NCI-H1092 (cell line): ENCODE measurements around the gene LYPLA2.

Source experiments
- DNase-seq: peaks from one replicate; lab custom pipeline; 2025; lab: John Stamatoyannopoulos, UW

Gene LYPLA2

DNA sequence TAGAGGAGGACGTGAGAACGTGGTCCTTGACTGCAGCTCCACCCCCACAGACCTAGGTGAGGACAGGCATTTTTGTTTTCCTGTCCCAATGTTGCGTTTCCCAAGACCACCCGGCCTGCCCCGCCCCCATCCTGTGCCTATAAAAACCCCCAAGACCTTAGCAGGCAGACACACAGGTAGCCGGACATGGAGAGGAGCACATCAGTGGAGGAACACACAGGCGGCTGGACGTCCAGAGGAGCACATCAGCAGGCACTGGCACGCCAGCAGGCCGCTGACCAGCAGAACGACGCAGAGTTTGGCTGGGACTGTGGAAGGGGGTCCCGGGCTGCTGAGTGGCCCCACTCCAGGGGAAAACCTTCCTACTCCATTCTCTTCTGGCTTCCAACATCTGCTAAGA lies 47.0 kb downstream of the LYPLA2 start:
- DNase-seq: no peak

DNA sequence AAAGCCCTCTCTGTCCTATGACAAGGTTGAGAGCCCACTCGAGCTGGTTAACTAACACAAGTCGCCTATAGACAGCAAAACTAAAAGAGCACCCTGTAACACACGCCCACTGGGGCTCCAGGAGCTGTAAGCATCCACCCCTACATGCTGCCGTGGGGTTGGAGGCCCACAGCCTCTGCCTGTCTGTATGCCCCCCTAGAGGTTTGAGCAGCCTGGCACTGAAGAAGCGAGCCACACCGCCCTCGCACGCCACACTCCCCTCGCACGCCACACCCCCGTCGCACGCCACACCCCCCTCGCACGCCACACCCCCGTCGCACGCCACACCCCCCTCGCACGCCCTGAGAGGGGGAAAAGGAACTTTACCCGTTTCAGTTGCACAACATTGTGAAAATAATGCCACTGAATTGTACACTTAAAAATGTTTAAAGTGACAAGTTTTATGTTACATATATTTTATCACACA lies 47.5 kb downstream of the LYPLA2 start:
- DNase-seq: peak; percentile 17

DNA sequence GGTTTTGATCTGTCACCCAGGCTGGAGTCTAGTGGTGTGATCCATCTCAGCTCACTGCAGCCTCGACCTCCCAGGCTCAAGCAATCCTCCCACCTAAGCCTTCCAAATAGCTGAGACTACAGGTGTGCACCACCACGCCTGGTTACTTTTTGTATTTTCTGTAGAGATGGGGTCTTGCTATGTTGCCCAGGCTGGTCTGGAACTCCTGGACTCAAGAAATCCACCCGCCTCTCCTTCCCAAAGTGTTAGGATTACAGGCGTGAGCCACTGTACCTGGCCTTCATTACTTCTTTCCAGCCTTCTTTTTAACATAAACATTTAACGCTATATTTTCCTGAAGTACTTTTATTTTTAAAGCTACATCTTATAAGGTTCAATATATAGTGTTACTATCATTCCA lies 52.7 kb downstream of the LYPLA2 start:
- no peak for DNase-seq
